ENCODE data around the gene MPG.

- TF ChIP-seq CTCF (conservative IDR thresholded peaks at IDR 0.05): no peak
- no peak for TF ChIP-seq ZFX (IDR thresholded peaks at IDR 0.05)
Observed at GRCh38 chr16:45454-45853, 32.6 kb upstream of the MPG start.
